ENCODE data around the gene DNAH2.
A peak's percentile ranks its signal among the peaks of the same experiment; 100 is the strongest.

The DNAH2 gene

DNA sequence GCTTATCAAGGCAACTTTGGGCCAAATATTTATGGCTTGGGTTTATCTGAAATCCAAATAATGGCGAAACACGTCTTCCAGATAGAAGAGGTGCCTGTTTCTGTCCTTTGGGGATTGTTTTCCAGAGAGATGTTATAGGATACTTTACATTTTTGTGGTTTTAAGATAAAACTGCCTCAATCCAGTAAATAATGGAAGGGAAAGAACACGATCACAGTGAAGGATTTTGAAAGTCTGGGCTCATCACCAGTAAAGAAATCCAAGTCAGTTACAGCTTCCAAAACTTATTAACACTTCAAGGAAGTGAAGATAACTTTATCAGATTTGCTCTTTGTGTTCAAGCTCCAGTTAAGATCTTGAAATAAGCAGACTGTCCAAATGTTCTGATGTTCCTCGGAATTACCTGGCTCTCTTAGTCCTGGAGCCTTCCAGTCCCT is 30.1 kb downstream of the DNAH2 start:
- Histone ChIP-seq H3K9me3 (ENCODE audit: low read depth, low read length) (no peaks in the 10 kb centered on the region), H3K36me3 (ENCODE audit: insufficient read depth, low read length) (no peaks in the 10 kb centered on the region), H3K9ac (ENCODE audit: insufficient read length) (peak overlapping the region; percentile 58), H3K27ac (peak overlapping the region; percentile 80), H3K4me3 (peak overlapping the region; percentile 61)
- TF ChIP-seq EZH2 (IDR thresholded peaks at IDR 0.05), result no peak
- no peak for TF ChIP-seq FOXP2 (optimal IDR thresholded peaks at IDR 0.05; ENCODE audit: control extremely low read depth, extremely low read length, insufficient read depth)
- TF ChIP-seq POLR2AphosphoS5 (IDR thresholded peaks at IDR 0.05; ENCODE audit: borderline replicate concordance, low read depth, low read length), result no peak
- DNase-seq (ENCODE audit: low read depth, low spot score), result no peak

DNA sequence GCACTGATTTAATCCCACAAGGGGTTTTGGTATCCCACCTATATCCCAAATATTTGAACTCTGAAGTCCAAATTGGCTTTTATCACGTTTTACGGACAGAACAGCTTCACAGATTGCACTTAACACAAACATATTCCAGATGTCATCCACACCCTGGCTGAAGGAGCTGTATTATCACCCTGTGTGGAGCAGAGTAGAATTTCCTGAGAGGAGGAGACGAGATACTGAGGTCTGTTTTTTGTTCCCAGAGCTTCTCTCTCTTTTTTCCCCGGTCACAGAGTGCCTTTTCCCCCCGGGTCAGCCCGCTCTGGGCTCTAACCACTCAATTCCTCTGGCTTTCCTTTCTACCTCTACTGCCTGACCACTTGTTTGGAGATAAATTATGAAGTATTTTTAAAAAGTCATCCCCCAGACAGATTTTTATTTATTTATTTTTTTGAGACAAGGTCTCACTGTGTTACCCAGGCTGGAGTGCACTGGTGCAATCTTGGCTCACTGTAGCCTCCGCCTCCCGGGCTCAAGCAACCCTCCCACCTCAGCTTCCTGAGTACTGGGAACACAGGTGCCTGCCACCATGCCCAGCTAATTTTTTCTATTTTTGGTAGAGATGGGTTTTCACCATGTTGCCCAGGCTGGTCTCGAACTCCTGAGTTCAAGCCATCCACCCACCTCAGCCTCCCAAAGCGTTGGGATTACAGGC is 30.7 kb downstream of the DNAH2 start:
- Histone ChIP-seq H3K9ac (ENCODE audit: insufficient read length) (peak overlapping the region; percentile 58), H3K4me3 (peak overlapping the region; percentile 61), H3K36me3 (ENCODE audit: insufficient read depth, low read length) (no peaks in the 10 kb centered on the region), H3K9me3 (ENCODE audit: low read depth, low read length) (no peaks in the 10 kb centered on the region), H3K27ac (peak overlapping the region; percentile 80)
- no peak for DNase-seq (ENCODE audit: low read depth, low spot score)
- TF ChIP-seq POLR2AphosphoS5 (IDR thresholded peaks at IDR 0.05; ENCODE audit: borderline replicate concordance, low read depth, low read length) (no peak), EZH2 (IDR thresholded peaks at IDR 0.05) (no peak), FOXP2 (optimal IDR thresholded peaks at IDR 0.05; ENCODE audit: control extremely low read depth, extremely low read length, insufficient read depth) (no peak)

DNA sequence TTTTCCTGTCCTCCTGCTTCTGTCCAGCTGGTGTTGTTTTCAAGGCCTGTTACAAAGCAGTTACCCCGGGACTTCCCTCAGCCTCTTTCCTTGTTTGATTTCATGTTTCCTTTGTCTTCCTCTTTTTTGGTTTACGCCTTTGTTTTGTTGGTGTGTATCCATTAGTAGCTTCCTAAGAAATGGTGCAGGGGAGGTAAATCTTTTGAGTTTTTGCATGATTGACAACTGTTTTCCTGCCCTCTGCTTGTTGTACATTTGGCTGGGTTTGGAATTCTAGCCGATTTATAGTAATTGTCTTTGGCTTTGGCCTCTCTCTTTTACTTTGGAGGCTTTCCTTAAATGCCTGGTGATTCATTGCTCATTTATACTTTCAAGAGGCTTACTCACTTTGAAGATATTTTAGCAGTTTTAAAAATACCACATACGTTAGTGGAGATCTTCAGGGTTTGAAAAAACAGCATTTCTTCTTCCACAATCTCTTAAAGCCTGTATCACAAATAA is 32.8 kb downstream of the DNAH2 start:
- Histone ChIP-seq H3K9ac (ENCODE audit: insufficient read length) (no peak overlapping the region), H3K4me3 (no peak overlapping the region), H3K9me3 (ENCODE audit: low read depth, low read length) (no peaks in the 10 kb centered on the region), H3K27ac (no peak overlapping the region), H3K36me3 (ENCODE audit: insufficient read depth, low read length) (no peaks in the 10 kb centered on the region)
- DNase-seq (ENCODE audit: low read depth, low spot score), result no peak
- no peak for TF ChIP-seq POLR2AphosphoS5 (IDR thresholded peaks at IDR 0.05; ENCODE audit: borderline replicate concordance, low read depth, low read length)
- TF ChIP-seq FOXP2 (optimal IDR thresholded peaks at IDR 0.05; ENCODE audit: control extremely low read depth, extremely low read length, insufficient read depth), result no peak
- TF ChIP-seq EZH2 (IDR thresholded peaks at IDR 0.05), result no peak

DNA sequence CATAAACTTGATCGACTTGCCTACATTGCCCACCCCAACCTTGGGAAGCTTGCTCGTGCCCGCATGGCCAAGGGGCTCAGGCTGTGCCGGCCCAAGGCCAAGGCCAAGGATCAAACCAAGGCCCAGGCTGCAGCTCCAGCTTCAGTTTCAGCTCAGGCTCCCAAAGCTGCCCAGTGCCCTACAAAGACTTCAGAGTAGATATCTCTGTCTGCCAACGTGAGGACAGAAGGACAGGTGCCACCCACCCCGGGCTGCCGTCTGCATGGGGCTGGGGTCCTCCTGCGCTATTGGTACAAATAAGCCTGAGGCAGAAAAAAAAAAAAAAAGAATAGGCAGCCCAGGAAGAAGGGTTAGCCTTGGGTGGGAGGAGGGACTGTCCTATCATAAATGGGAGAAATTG is 37.1 kb downstream of the DNAH2 start:
- Histone ChIP-seq H3K4me3 (no peak overlapping the region), H3K9me3 (ENCODE audit: low read depth, low read length) (no peaks in the 10 kb centered on the region), H3K36me3 (ENCODE audit: insufficient read depth, low read length) (no peaks in the 10 kb centered on the region), H3K9ac (ENCODE audit: insufficient read length) (no peak overlapping the region), H3K27ac (no peak overlapping the region)
- no peak for TF ChIP-seq POLR2AphosphoS5 (IDR thresholded peaks at IDR 0.05; ENCODE audit: borderline replicate concordance, low read depth, low read length)
- TF ChIP-seq EZH2 (IDR thresholded peaks at IDR 0.05), result no peak
- TF ChIP-seq FOXP2 (optimal IDR thresholded peaks at IDR 0.05; ENCODE audit: control extremely low read depth, extremely low read length, insufficient read depth), result no peak
- no peak for DNase-seq (ENCODE audit: low read depth, low spot score)

DNA sequence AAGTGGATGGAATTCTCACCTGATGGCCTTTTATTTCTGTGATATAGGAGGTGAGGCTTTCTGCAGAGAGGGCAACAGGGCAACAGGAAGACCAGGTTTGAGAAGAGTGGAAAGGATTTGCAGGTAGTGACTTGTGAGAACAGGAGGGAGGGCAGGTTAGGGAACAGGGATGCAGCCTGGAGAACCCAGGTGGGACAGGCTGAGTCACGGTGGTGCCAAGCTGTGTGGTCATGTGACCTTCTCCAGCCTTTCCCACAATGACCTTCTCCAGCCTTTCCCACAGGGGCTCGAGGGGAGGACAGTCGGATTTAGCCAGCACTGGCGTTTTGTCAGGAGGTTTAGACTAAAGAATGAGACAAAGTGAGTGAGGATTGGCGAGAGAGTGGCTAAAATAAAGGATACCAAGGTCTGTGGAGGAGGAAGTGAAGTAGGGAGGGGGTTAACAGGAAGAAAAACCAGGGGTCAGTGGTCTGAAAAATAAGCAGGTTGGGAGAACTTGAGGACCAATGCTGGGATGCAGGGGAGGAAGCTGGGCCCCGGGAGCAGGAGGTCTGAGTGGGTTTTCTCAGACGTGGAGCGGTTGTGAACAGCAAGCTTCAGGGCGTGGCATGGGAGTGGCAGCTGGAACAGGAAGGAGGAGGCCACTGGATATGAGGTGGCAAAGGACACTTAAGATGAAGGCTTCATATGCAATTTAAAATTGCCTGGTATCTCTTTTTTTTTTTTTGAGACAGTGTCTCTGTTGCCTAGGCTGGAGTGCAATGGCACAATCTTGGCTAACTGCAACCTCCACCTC is 37.7 kb downstream of the DNAH2 start:
- no peaks in the 10 kb centered on the region for H3K36me3 ChIP-seq (ENCODE audit: insufficient read depth, low read length)
- H3K27ac ChIP-seq, result no peak overlapping the region
- no peak for TF ChIP-seq POLR2AphosphoS5 (IDR thresholded peaks at IDR 0.05; ENCODE audit: borderline replicate concordance, low read depth, low read length)
- no peak for TF ChIP-seq EZH2 (IDR thresholded peaks at IDR 0.05)
- TF ChIP-seq FOXP2 (optimal IDR thresholded peaks at IDR 0.05; ENCODE audit: control extremely low read depth, extremely low read length, insufficient read depth), result no peak
- H3K9ac ChIP-seq (ENCODE audit: insufficient read length), result no peak overlapping the region
- no peaks in the 10 kb centered on the region for H3K9me3 ChIP-seq (ENCODE audit: low read depth, low read length)
- no peak overlapping the region for H3K4me3 ChIP-seq
- DNase-seq (ENCODE audit: low read depth, low spot score), result no peak

DNA sequence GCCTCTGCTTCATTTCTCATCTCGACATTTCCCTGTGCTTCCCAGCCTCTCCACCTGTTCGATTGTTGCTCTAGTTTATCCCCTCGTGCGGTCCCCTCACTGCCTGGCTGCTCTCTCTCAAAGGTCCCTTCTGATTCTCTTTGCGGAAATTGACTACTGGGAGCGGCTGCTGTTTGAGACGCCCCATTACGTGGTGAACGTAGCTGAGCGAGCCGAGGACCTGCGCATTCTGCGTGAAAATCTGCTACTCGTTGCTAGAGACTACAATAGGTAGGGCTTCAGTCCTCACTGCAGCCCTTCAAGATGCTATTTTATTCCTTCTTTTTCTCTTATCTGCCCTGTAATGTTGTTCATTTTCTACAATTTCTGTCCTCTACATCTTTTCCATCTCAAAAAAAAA is 39.4 kb downstream of the DNAH2 start:
- TF ChIP-seq FOXP2 (optimal IDR thresholded peaks at IDR 0.05; ENCODE audit: control extremely low read depth, extremely low read length, insufficient read depth) (no peak), POLR2AphosphoS5 (IDR thresholded peaks at IDR 0.05; ENCODE audit: borderline replicate concordance, low read depth, low read length) (no peak)
- H3K9me3 ChIP-seq (ENCODE audit: low read depth, low read length), result no peaks in the 10 kb centered on the region
- no peak for DNase-seq (ENCODE audit: low read depth, low spot score)
- H3K27ac ChIP-seq, result no peak overlapping the region
- H3K36me3 ChIP-seq (ENCODE audit: insufficient read depth, low read length), result no peaks in the 10 kb centered on the region
- H3K4me3 ChIP-seq, result no peak overlapping the region
- no peak overlapping the region for H3K9ac ChIP-seq (ENCODE audit: insufficient read length)

DNA sequence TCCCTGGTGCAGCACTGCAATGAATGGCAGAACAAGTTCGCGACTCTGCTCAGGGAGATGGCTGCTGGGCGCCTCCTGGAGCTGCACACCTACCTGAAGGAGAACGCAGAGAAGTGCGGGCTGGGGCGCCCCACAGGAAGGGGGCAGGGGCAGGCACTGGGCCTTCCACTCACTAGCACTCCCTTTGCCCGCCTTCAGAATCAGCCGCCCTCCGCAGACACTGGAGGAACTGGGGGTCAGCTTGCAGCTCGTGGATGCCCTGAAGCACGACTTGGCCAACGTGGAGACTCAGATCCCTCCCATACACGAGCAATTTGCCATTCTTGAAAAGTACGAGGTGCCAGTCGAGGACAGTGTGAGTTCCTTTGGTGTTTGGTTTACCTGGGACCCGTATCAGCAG is 46.4 kb downstream of the DNAH2 start:
- Histone ChIP-seq H3K36me3 (ENCODE audit: insufficient read depth, low read length) (no peaks in the 10 kb centered on the region), H3K4me3 (no peak overlapping the region), H3K27ac (no peak overlapping the region), H3K9ac (ENCODE audit: insufficient read length) (no peak overlapping the region), H3K9me3 (ENCODE audit: low read depth, low read length) (no peaks in the 10 kb centered on the region)
- TF ChIP-seq POLR2AphosphoS5 (IDR thresholded peaks at IDR 0.05; ENCODE audit: borderline replicate concordance, low read depth, low read length), result no peak
- TF ChIP-seq FOXP2 (optimal IDR thresholded peaks at IDR 0.05; ENCODE audit: control extremely low read depth, extremely low read length, insufficient read depth), result no peak
- TF ChIP-seq EZH2 (IDR thresholded peaks at IDR 0.05), result no peak
- DNase-seq (ENCODE audit: low read depth, low spot score), result no peak

DNA sequence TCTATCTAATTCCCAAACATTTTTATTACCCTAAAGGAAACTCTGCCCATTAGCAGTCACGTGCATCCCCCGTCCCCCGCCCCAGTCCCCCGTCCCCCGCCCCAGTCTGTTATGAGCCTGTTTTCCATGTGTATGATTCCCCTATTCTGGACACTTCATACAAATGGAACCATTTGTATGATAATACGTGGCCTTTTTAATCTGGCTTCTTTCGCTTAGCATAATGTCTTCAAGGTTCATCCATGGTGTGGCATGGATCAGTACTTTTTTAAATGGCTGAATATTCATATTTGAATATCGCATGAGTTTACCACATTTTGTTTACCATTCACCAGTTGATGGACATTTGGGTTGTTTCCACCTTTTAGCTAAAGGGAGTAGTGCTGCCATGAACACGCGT is 49.5 kb downstream of the DNAH2 start:
- no peaks in the 10 kb centered on the region for H3K36me3 ChIP-seq (ENCODE audit: insufficient read depth, low read length)
- no peak for DNase-seq (ENCODE audit: low read depth, low spot score)
- H3K9me3 ChIP-seq (ENCODE audit: low read depth, low read length), result no peaks in the 10 kb centered on the region
- H3K4me3 ChIP-seq, result no peak overlapping the region
- TF ChIP-seq FOXP2 (optimal IDR thresholded peaks at IDR 0.05; ENCODE audit: control extremely low read depth, extremely low read length, insufficient read depth), result no peak
- TF ChIP-seq EZH2 (IDR thresholded peaks at IDR 0.05), result no peak
- no peak for TF ChIP-seq POLR2AphosphoS5 (IDR thresholded peaks at IDR 0.05; ENCODE audit: borderline replicate concordance, low read depth, low read length)
- no peak overlapping the region for H3K27ac ChIP-seq
- H3K9ac ChIP-seq (ENCODE audit: insufficient read length), result no peak overlapping the region

Measured in SK-N-MC (cell line).